Kidney (tissue), 14 donors: ENCODE data around the gene NPAS1. TPM values are rescaled to one million over a fixed set of nuclear protein-coding genes. Genes with fewer than 3 reads are reported as not detected.

ENCODE experiments used
- DNase-seq, 5 donors: peaks; one replicate each; pipeline ENCODE4 v3.0.0-alpha.2; 2013 to 2020
- FAIRE-seq: peaks from 2 replicates; lab custom pipeline; 2012; peaks lifted over from hg19 to GRCh38; lab: Jason Lieb, UNC
- H3K27ac ChIP-seq, 2 donors: one replicate each; pipeline ENCODE4 v1.7.0; 2013; ENCODE audit warnings: low read depth in 2 of 2, low read length in 2 of 2, inconsistent platforms in 1 of 2
- H3K27me3 ChIP-seq: one replicate; pipeline ENCODE4 v1.7.1; 2013; ENCODE audit warnings: low read length, inconsistent platforms; ENCODE audit not compliant: control insufficient read depth, insufficient read depth
- H3K36me3 ChIP-seq, 3 donors: one replicate each; pipeline versions ENCODE4 v1.7.0 to v1.7.1; 2013; ENCODE audit warnings: low read length in 3 of 3, control low read depth in 1 of 3, inconsistent platforms in 1 of 3; ENCODE audit not compliant: insufficient read depth in 3 of 3, control insufficient read depth in 2 of 3
- H3K4me1 ChIP-seq, 3 donors: one replicate each; pipeline versions ENCODE4 v1.7.0 to v1.7.1; 2013; ENCODE audit warnings: low read length in 3 of 3, inconsistent platforms in 1 of 3, low read depth in 1 of 3; ENCODE audit not compliant: control insufficient read depth in 2 of 3, insufficient read depth in 2 of 3
- H3K4me3 ChIP-seq, 3 donors: one replicate each; pipeline versions ENCODE4 v1.7.0 to v1.8.1; 2013; ENCODE audit warnings: low read length in 3 of 3, control low read depth in 1 of 3, inconsistent platforms in 1 of 3
- H3K9ac ChIP-seq, 3 donors: one replicate each; pipeline versions ENCODE4 v1.7.0 to v1.7.1; 2013; ENCODE audit warnings: low read length in 3 of 3, control low read depth in 1 of 3, inconsistent platforms in 1 of 3
- H3K9me3 ChIP-seq, 3 donors: one replicate each; pipeline versions ENCODE4 v1.7.0 to v1.7.1; 2013; ENCODE audit warnings: low read length in 3 of 3, control low read depth in 1 of 3, inconsistent platforms in 1 of 3; ENCODE audit not compliant: control insufficient read depth in 2 of 3, insufficient read depth in 1 of 3
- intact Hi-C: fragments of 100-400 bp; cut with DNase I; formaldehyde crosslinking; loops from one replicate; pipeline ENCODE4 v1.11.1; 2022
- polyA plus RNA-seq: library from polyadenylated mRNA; stranded (reverse); fragments of 350-450 nt; fragmentation: Illumina TruSeq; extraction: RNeasy Lipid Tissue Mini Kit (QIAGEN cat#74804); gene quantifications from one replicate; pipeline ENCODE4 v1.2.3, GENCODE V29; 2014; ENCODE audit warnings: low read depth, low replicate concordance; ENCODE audit not compliant: insufficient read depth
- total RNA-seq: library from RNA; stranded (reverse); fragmentation: NEBNext Ultra II Directional; extraction: Animal tissue kit (Norgen Biotek cat#: 25700); gene quantifications from one replicate; pipeline ENCODE4 v1.2.1, GENCODE V29; 2021
- TF ChIP-seq, protein P1 (sequence below): IDR thresholded peaks from 3 replicates; pipeline ENCODE4 v1.5.1; 2012; ENCODE audit warnings: mild to moderate bottlenecking, moderate library complexity, borderline replicate concordance; ENCODE audit not compliant: insufficient read depth; ENCODE audit errors: extremely low read depth
- donor health status: control.
- donor health status: control.
- donor health status: control.
- donor health status: control.
- donor health status: control.
- donor health status: DM: yes; HTN: yes; CAD: no.
- donor health status: Normal renal cell carcinoma (clear cell type).

NPAS1 gene
- total and polyA plus RNA-seq, 2 donors from 2014 or later = 0.38 to 1.7 TPM

DNA sequence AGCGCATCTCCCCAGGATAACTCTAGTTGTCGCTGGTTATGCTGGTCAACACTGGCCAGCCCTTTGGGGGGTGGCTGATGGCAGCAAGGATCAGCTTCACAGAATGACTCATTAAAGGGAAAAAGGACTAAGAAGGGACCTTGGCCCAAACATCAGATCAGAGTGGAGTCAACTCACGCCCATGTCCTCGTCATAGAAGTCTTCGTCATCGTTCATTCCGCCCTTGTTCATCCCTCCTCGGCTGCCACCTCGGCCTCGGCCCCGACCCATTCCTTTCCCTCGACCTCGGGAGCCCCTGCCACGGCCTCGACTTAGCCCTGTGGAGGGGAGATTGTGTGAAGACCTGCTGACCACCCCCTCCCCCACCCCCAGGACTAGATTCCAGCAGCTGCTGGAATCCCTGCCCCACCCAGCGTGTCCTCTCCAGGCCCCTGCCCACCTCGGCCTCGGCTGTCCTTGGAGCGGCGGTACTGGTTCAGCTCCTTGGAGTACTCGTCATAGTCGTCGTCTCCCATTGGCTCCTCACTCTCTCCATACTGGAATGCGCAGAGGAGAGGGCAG, 65.3 kb downstream of the NPAS1 start:
- intact Hi-C loops = loop anchor here (5.0 kb wide), 1 partner anchor 37 kb away; no protein-coding TSS in a partner anchor
- Histone ChIP-seq H3K4me3 (no peak overlapping the region), H3K4me1 (no peaks in the 10 kb centered on the region), H3K36me3 (peaks cover 9 to 61% (median 44%) of the 10 kb centered on the region in 3 donors), H3K27ac (no peak overlapping the region), H3K9me3 (no peaks in the 10 kb centered on the region), H3K9ac (no peak overlapping the region), H3K27me3 (no peaks in the 10 kb centered on the region)
- TF ChIP-seq, protein P1, sequence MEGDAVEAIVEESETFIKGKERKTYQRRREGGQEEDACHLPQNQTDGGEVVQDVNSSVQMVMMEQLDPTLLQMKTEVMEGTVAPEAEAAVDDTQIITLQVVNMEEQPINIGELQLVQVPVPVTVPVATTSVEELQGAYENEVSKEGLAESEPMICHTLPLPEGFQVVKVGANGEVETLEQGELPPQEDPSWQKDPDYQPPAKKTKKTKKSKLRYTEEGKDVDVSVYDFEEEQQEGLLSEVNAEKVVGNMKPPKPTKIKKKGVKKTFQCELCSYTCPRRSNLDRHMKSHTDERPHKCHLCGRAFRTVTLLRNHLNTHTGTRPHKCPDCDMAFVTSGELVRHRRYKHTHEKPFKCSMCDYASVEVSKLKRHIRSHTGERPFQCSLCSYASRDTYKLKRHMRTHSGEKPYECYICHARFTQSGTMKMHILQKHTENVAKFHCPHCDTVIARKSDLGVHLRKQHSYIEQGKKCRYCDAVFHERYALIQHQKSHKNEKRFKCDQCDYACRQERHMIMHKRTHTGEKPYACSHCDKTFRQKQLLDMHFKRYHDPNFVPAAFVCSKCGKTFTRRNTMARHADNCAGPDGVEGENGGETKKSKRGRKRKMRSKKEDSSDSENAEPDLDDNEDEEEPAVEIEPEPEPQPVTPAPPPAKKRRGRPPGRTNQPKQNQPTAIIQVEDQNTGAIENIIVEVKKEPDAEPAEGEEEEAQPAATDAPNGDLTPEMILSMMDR = no peak
- FAIRE-seq = no peak
- peak in 1 of 5 donors; percentile 73 for DNase-seq

DNA sequence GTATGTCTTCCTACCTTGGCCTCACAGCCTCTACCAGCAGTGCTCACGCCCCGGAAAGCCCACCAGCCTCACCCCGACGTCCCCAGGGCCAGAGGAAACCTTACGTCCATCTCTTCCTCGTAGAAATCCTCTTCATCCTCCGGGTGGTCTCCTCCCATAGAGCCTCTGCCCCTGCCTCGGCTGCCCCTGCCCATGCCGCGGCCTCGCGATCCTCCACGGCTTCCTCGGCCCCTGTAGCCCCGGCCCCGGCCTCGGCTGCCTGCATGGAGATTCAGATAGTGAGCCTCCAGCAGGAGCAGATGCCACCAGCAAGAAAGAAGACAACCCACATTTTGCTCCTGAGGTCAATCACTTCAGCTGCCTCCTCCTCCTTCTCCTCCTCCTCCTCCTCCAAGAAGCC, 66.6 kb downstream of the NPAS1 start:
- H3K4me1 ChIP-seq = no peaks in the 10 kb centered on the region
- FAIRE-seq (no peak), DNase-seq (peak in 1 of 5 donors; percentile 63)
- no peaks in the 10 kb centered on the region for H3K9me3 ChIP-seq
- H3K36me3 ChIP-seq = peaks cover 7 to 66% (median 46%) of the 10 kb centered on the region in 3 donors
- intact Hi-C loops = no loop called here
- no peak overlapping the region for H3K9ac ChIP-seq
- no peak overlapping the region for H3K4me3 ChIP-seq
- no peak overlapping the region for H3K27ac ChIP-seq
- TF ChIP-seq, protein P1 = no peak
- H3K27me3 ChIP-seq = no peaks in the 10 kb centered on the region

DNA sequence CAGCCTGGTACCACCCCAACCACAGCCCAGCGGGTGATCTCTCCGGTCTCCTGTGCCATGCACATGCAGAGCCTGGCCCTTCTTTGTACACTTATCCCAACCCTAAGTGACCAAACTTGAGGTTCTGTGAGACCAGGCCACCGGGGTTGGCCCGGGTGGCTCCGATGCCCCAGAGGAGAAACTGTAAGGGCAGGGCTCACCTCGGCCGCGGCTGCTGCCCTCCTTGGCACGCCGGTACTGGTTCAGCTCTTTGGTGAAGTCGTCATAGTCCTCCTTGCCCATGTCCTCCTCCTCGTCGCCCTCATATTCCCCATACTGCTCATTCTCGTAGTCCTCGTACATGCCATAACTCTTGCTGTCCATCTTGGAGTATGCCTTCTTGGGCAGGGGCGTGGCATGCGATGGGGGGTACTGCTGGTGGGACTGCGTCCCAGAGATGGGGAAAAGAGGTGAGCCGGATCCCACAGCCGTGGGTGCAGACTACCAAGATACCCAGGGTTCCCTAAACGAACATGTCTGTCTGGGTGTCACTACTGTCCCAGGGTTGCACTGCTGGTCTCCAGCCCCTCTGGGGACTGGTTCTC, 70.2 kb downstream of the NPAS1 start:
- Histone ChIP-seq H3K9ac (no peak overlapping the region), H3K4me1 (no peaks in the 10 kb centered on the region), H3K9me3 (no peaks in the 10 kb centered on the region), H3K27ac (no peak overlapping the region), H3K4me3 (no peak overlapping the region), H3K27me3 (no peaks in the 10 kb centered on the region), H3K36me3 (peaks cover 2 to 36% (median 20%) of the 10 kb centered on the region in 3 donors)
- TF ChIP-seq, protein P1 = no peak
- DNase-seq (peak in 1 of 5 donors; percentile 56), FAIRE-seq (no peak)
- intact Hi-C loops = no loop called here
